ENCODE results near the gene CAMK2D.

Gene CAMK2D

GRCh38 chr4:113442826-113443225, 318.7 kb downstream of the CAMK2D start:
- TF ChIP-seq TAF1 (IDR thresholded peaks at IDR 0.05; ENCODE audit: borderline replicate concordance, insufficient read depth, low read length) = no peak
- no peak for TF ChIP-seq SIN3A (IDR thresholded peaks at IDR 0.05; ENCODE audit: borderline replicate concordance, insufficient read depth, low read length)
- TF ChIP-seq REST (IDR thresholded peaks at IDR 0.05; ENCODE audit: insufficient read depth in 1 of 2, low read depth in 2 of 2, low read length in 2 of 2) = no peak
- TF ChIP-seq FOXP2 (optimal IDR thresholded peaks at IDR 0.05; ENCODE audit: borderline replicate concordance, extremely low read depth, extremely low read length, insufficient read depth) = no peak
- TF ChIP-seq POLR2AphosphoS5 (IDR thresholded peaks at IDR 0.05; ENCODE audit: low read depth, low read length) = no peak

- TF ChIP-seq SIN3A (IDR thresholded peaks at IDR 0.05; ENCODE audit: borderline replicate concordance, insufficient read depth, low read length) = no peak
- TF ChIP-seq REST (IDR thresholded peaks at IDR 0.05; ENCODE audit: insufficient read depth in 1 of 2, low read depth in 2 of 2, low read length in 2 of 2) = no peak
- no peak for TF ChIP-seq FOXP2 (optimal IDR thresholded peaks at IDR 0.05; ENCODE audit: borderline replicate concordance, extremely low read depth, extremely low read length, insufficient read depth)
- TF ChIP-seq POLR2AphosphoS5 (IDR thresholded peaks at IDR 0.05; ENCODE audit: low read depth, low read length) = no peak
- TF ChIP-seq TAF1 (IDR thresholded peaks at IDR 0.05; ENCODE audit: borderline replicate concordance, insufficient read depth, low read length) = no peak
Observed at GRCh38 chr4:113440371-113440770, 321.2 kb downstream of the CAMK2D start.

- TF ChIP-seq REST (IDR thresholded peaks at IDR 0.05; ENCODE audit: insufficient read depth in 1 of 2, low read depth in 2 of 2, low read length in 2 of 2) = no peak
- no peak for TF ChIP-seq POLR2AphosphoS5 (IDR thresholded peaks at IDR 0.05; ENCODE audit: low read depth, low read length)
- TF ChIP-seq TAF1 (IDR thresholded peaks at IDR 0.05; ENCODE audit: borderline replicate concordance, insufficient read depth, low read length) = no peak
- no peak for TF ChIP-seq FOXP2 (optimal IDR thresholded peaks at IDR 0.05; ENCODE audit: borderline replicate concordance, extremely low read depth, extremely low read length, insufficient read depth)
- TF ChIP-seq SIN3A (IDR thresholded peaks at IDR 0.05; ENCODE audit: borderline replicate concordance, insufficient read depth, low read length) = no peak
Observed at GRCh38 chr4:113438596-113438995, 322.9 kb downstream of the CAMK2D start.

GRCh38 chr4:113437129-113437528, 324.4 kb downstream of the CAMK2D start:
- TF ChIP-seq REST (IDR thresholded peaks at IDR 0.05; ENCODE audit: insufficient read depth in 1 of 2, low read depth in 2 of 2, low read length in 2 of 2) (no peak), TAF1 (IDR thresholded peaks at IDR 0.05; ENCODE audit: borderline replicate concordance, insufficient read depth, low read length) (0 out of 2 replicates have a peak, but pooled peaks have one; percentile 25), SIN3A (IDR thresholded peaks at IDR 0.05; ENCODE audit: borderline replicate concordance, insufficient read depth, low read length) (no peak), POLR2AphosphoS5 (IDR thresholded peaks at IDR 0.05; ENCODE audit: low read depth, low read length) (no peak), FOXP2 (optimal IDR thresholded peaks at IDR 0.05; ENCODE audit: borderline replicate concordance, extremely low read depth, extremely low read length, insufficient read depth) (no peak)

- TF ChIP-seq SIN3A (IDR thresholded peaks at IDR 0.05; ENCODE audit: borderline replicate concordance, insufficient read depth, low read length) (peak; percentile 84; the same call in 1 of the 2 replicates), TAF1 (IDR thresholded peaks at IDR 0.05; ENCODE audit: borderline replicate concordance, insufficient read depth, low read length) (peak; percentile 17; the same call in 1 of the 2 replicates), FOXP2 (optimal IDR thresholded peaks at IDR 0.05; ENCODE audit: borderline replicate concordance, extremely low read depth, extremely low read length, insufficient read depth) (no peak), REST (IDR thresholded peaks at IDR 0.05; ENCODE audit: insufficient read depth in 1 of 2, low read depth in 2 of 2, low read length in 2 of 2) (peak in 1 of 2 experiments; percentile 54; a peak in 1 of 4 replicates)
Observed at GRCh38 chr4:113436360-113436759, 325.2 kb downstream of the CAMK2D start.

Data from PFSK-1 (cell line).